Renal cortical epithelial cell (primary cell): ENCODE data around the gene CATSPERZ. TPM values are rescaled to one million over a fixed set of nuclear protein-coding genes. Genes with fewer than 3 reads are reported as not detected.

Experiments used
- DNase-seq: peaks from one replicate; pipeline ENCODE4 v3.0.0-alpha.2; 2011; ENCODE audit warnings: low read depth
- total RNA-seq: library from RNA; depleted of rRNA; stranded (reverse); fragments of >200 nt; gene quantifications from 2 replicates; pipeline ENCODE4 v1.2.3, GENCODE V29; 2014

CATSPERZ gene
- total RNA-seq, 1 donor from 2014 or later: not detected

DNA sequence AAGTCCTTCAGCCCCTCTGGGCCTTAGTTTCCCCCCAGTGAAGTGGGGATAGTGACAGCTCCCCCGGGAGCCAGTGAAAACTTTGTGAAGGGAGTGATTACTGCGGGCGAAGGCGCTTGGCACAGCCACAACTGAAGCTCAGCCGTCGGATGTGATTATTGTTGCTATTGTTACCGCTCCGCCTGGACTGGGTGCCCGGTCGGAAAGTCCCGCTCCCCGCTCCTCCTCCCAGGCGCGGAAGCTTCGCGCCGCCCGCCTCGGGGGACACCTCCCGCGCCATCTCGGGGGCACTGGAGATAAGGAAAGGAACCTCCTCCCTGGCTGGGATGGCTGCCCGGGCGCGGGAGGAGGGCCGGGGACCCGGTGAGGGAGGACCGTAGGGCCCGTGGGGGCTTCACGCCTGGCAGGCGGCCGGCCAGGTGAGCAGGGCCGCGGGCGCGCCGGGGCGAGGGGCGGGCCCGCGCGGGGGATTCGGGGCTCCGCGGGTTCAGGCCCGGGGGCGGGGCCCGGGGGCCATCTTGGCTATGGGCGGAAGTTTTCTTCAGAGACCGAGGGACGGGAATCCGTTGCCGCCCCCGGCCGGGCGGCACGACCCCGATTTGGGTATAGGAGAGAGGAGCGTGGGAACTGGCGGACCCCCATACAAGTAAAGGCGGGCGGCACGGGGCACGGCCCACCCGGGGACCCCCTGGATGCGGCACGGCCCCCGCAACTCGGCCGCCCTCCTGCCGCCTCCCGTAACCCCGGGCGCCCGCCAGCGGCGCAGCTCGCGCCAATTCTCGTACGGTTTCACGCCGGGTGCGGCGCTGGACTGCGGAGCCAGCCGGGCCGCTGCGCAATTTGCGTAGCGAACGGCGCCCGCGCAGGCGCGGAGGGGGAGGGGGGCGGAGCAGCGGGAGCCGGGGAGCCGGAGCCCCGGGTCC is 14.9 kb upstream of the CATSPERZ start, which contains the start of gene GPR137:
GPR137 (plus strand) TSS at position 887 of the 923 bp plus-strand sequence. CDS start 677 bp downstream, outside the sequence.
- peak; percentile 29 for DNase-seq

DNA sequence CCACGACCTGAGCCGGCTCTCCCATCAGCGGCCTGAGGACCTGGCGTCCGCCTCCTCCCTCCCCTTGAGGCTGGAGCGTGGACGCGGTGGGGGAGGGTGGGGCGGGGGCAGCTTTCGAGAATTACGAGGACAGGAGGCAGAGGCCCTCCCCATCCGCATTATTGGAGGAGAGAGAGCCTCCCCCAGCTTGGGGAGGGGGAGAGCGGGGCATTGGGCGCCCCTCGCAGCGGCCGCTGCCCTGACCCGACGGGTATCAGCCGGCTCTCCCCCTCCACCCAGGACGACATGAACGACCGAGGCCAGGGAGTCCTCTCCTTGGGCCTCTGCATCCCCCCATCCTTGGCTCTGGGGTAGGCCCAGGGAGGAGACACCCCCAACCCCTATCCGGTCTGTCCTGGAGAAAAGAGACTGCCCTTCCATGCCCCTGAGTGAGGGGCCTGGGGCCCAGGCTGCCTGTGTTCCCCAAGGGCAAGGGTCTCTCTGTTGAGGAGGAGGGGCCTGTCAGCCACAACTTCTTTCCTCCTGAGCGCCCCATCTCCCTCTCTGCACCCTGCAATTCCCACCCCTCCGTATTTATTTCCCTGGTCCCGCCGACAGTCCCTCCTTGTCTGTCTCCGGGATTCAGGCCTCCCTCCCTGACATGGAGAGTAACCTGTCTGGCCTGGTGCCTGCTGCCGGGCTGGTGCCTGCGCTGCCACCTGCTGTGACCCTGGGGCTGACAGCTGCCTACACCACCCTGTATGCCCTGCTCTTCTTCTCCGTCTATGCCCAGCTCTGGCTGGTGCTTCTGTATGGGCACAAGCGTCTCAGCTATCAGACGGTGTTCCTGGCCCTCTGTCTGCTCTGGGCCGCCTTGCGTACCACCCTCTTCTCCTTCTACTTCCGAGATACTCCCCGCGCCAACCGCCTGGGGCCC is 14.0 kb upstream of the CATSPERZ start:
- no peak for DNase-seq

- DNase-seq: no peak
These were observed 13.4 kb upstream of the CATSPERZ start for GRCh38 chr11:64286801-64287159.

DNA sequence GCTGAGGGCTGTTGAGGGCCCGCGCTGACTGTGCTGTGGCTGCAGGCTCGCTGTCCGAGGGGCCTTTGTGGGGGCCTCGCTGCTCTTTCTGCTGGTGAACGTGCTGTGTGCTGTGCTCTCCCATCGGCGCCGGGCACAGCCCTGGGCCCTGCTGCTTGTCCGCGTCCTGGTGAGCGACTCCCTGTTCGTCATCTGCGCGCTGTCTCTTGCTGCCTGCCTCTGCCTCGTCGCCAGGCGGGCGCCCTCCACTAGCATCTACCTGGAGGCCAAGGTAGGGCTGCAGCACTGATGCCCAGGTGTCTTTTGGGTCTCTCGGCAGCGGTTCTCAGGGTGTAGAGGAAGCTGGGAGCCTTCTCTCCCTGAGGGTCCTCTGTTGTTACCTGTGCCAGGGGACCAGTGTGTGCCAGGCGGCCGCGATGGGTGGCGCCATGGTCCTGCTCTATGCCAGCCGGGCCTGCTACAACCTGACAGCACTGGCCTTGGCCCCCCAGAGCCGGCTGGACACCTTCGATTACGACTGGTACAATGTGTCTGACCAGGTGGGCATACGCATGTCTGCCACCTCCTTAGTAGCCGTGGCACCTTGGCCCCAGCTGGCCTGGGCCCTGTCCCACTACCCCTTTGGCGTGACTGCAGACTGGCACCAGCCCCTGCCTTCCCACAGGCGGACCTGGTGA is 12.3 kb upstream of the CATSPERZ start:
- no peak for DNase-seq

DNA sequence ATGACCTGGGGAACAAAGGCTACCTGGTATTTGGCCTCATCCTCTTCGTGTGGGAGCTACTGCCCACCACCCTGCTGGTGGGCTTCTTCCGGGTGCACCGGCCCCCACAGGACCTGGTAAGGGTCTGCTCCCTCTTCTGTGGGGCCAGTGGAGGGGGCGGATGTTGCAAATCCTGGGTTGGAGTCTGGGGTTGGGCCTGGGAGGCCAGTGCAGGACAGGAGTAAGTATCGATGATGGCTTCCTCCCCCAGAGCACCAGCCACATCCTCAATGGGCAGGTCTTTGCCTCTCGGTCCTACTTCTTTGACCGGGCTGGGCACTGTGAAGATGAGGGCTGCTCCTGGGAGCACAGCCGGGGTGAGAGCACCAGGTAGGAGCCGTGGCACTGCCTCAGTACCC is 11.8 kb upstream of the CATSPERZ start:
- no peak for DNase-seq

DNA sequence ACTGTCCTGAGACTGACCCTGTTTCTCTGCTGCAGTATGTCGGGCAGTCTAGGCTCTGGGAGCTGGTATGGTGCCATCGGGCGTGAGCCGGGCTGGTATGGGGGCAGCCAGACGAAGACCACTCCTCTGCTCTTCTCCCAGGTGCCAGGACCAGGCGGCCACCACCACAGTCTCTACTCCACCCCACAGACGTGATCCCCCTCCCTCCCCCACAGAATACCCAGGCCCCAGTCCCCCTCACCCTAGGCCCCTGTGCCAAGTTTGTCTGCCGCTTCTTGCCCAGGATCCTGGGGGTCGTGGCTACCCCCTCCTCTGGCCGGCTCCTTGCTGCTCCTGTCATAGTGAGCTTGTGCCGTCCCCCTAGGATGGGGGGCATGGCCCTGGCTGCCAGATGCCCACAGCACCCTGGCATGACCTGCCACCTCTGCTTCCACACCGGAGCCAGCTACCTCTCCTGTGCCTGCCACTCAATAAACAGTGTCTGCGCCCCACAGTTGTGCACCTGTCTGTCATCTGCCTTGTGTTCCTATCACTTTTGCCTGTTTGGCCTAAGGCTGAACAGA is 11.1 kb upstream of the CATSPERZ start:
- DNase-seq: no peak

GRCh38 chr11:64290352-64291261 is 9.6 kb upstream of the CATSPERZ start:
- no peak for DNase-seq

DNA sequence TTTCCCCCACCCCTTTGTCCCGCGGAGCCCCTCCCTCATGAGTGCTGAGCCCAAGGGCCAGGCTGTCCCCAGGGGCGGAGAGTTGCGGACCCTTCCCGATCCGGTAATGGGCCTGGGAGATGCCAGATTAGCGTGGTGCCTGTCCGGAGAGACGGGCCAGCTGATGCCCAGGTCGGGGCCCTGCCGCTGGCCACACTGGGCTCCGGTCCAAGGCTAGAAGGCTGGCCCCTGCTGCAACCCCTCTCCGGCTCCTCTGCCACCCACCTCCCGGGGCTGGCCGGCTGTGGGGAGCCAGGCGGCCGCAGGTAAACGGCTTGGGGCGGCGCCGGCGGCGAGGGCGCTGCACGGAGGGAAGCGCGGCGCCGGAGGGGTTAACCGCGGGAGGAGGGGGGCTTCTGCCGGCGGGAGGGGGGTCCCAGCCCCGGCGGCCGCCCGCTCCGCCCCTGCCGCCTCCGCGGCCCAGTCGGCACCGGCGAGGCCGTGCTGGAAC is 8.9 kb upstream of the CATSPERZ start, which contains the start of gene KCNK4:
KCNK4 (plus strand) TSS at position 41 of the 490 bp plus-strand sequence. CDS start 1,717 bp downstream, outside the sequence.
- DNase-seq: no peak

- no peak for DNase-seq
These were observed 8.3 kb upstream of the CATSPERZ start for GRCh38 chr11:64291752-64292459.

DNA sequence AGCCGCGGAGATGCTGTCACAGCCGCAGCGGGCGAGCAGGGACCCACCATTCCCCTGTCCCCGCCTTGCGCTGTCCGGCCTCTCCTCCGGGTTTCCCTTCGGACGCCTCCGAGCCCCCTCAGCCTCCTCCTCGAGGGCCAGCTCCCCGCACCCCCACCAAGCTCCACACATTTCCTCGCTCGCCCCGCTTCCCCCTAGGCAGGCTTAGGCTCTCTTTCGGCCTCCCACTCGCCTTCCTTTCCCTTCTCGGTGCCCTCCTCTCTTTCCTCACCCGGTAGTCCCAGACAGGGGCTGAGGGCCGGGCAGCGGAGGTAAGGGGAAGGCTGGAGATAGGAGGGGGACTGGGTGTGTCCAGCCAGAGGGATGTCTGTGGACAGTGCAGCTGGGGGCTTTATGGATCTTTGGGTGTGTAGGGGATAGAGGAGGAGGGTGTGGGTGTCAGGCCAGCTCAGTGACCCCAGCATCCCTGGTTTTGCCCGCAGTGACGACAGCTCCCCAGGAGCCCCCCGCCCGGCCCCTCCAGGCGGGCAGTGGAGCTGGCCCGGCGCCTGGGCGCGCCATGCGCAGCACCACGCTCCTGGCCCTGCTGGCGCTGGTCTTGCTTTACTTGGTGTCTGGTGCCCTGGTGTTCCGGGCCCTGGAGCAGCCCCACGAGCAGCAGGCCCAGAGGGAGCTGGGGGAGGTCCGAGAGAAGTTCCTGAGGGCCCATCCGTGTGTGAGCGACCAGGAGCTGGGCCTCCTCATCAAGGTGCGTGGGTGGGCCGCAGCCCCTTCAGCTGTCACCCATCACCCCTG is 7.5 kb upstream of the CATSPERZ start:
- no peak for DNase-seq

DNA sequence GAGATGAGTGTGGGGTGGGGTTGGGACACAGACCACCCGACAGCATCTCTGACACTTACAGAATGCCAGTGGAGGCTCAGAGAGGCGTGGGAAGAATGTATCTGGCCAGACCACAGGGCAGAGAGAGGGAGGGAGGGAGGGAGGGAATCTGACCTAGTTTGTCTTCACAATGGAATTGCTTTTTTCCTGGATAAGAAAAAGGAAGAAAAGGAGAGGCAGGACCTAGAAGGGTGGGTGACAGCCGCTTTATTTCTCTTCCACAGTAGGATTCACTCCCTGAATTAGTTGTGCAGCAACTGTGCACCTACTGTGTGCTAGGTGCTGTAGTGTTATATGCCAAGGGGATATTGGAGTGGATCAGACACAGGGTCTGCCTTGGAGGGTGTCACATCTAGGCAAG is 5.4 kb upstream of the CATSPERZ start:
- DNase-seq: peak; percentile 33

GRCh38 chr11:64295760-64296159 is 4.4 kb upstream of the CATSPERZ start:
- no peak for DNase-seq

GRCh38 chr11:64296236-64296635 is 3.9 kb upstream of the CATSPERZ start:
- no peak for DNase-seq

DNA sequence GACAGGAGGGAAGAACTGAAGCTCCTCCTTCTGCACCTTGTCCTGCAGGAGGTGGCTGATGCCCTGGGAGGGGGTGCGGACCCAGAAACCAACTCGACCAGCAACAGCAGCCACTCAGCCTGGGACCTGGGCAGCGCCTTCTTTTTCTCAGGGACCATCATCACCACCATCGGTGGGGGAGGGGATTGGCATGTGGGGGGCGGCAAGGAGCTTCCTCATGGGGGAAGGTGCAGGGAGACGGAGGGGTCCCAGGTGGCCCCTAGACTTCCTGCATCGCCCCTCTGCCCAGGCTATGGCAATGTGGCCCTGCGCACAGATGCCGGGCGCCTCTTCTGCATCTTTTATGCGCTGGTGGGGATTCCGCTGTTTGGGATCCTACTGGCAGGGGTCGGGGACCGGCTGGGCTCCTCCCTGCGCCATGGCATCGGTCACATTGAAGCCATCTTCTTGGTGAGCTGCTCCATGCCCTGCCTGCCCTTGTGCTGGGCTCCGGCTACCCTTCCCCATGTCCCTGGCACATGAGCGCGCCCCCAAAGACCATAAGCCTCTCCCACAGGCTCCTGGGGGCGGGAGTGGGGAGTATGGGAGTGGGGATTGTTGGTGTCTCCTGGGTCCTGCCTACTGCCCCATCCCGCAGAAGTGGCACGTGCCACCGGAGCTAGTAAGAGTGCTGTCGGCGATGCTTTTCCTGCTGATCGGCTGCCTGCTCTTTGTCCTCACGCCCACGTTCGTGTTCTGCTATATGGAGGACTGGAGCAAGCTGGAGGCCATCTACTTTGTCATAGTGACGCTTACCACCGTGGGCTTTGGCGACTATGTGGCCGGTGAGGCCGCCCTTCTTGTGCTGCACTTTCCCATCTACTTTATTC is 3.1 kb upstream of the CATSPERZ start:
- DNase-seq: no peak

DNA sequence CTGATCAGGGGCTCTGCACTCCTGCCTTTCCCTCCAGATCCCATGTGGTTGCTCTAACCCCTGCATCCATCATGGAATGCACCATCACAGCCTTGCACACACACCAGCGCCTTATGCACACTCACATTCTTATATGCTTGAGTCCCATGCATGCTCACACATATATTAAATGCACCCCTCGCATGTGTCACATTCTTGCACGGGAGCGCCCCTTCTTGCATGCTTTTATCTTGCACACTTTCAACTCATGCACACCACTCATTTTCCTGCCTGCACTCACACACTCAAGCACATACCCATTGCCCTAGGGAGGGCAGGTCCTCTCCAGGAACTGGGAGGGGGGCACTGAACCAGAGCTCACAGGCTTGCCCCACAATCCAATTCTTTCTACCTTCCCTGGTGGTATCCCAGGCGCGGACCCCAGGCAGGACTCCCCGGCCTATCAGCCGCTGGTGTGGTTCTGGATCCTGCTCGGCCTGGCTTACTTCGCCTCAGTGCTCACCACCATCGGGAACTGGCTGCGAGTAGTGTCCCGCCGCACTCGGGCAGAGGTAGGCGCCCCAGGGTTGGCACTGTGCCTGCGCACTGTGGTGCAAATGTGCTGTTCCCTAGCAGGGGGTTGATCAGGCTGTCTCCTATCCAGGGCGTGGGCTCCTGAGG is 2.3 kb upstream of the CATSPERZ start:
- DNase-seq: peak; percentile 45

- DNase-seq: no peak
These were observed 952 bp upstream of the CATSPERZ start for GRCh38 chr11:64298966-64299846.
